Activated CD4-positive, alpha-beta T cell treated with anti-CD3 and anti-CD28 coated beads, Interleukin-2, amount 50 U/mL, for 24 hours (primary cell): Measurements from ENCODE around the gene FNDC11.
A peak's percentile ranks its signal among the peaks of the same experiment; 100 is the strongest.
"Not testable (repeated sequence)": the region's sequence is repeated elsewhere in the genome, so short reads cannot be mapped to it uniquely, and the experiment has no call there.

ENCODE experiments used
- DNase-seq, 2 donors: peaks; one replicate each; pipeline ENCODE4 v3.0.0-alpha.2; 2020; ENCODE audit warnings: low read depth in 1 of 2, low spot score in 1 of 2

FNDC11 gene

GRCh38 chr20:63553933-63554290 is at the start of gene FNDC11:
Gene FNDC11 (plus strand): TSS chr20:63554159. CDS start chr20:63555664, 1,505 bp downstream.
- no peak for DNase-seq

GRCh38 chr20:63504642-63505041 is 49.3 kb upstream of the FNDC11 start:
- DNase-seq: no peak

- DNase-seq: no peak
Observed at GRCh38 chr20:63505281-63505680, 48.7 kb upstream of the FNDC11 start.

- DNase-seq: no peak
Observed at GRCh38 chr20:63505723-63506122, 48.2 kb upstream of the FNDC11 start.

GRCh38 chr20:63507083-63507743 is 46.7 kb upstream of the FNDC11 start:
- DNase-seq: no peak

- DNase-seq: no peak
Observed at GRCh38 chr20:63508072-63508768, 45.7 kb upstream of the FNDC11 start.

- no peak for DNase-seq
Observed at GRCh38 chr20:63509088-63509564, 44.8 kb upstream of the FNDC11 start.

GRCh38 chr20:63513207-63513606 is 40.8 kb upstream of the FNDC11 start:
- no peak for DNase-seq

- DNase-seq: not testable (repeated sequence)
Observed at GRCh38 chr20:63514520-63514919, 39.4 kb upstream of the FNDC11 start.

- DNase-seq: no peak
Observed at GRCh38 chr20:63517376-63518309, 36.3 kb upstream of the FNDC11 start.

- DNase-seq: no peak
Observed at GRCh38 chr20:63518351-63518861, 35.6 kb upstream of the FNDC11 start.

- DNase-seq: no peak
Observed at GRCh38 chr20:63518946-63519667, 34.9 kb upstream of the FNDC11 start.

GRCh38 chr20:63519668-63520503 is 34.1 kb upstream of the FNDC11 start:
- DNase-seq: no peak

- peak; percentile 72 to 80 for DNase-seq
Observed at GRCh38 chr20:63520504-63520933, 33.4 kb upstream of the FNDC11 start, which contains the start of gene PPDPF. Gene PPDPF (plus strand): TSS chr20:63520765. CDS start chr20:63521309, 544 bp downstream.

- DNase-seq: peak in 1 of 2 donors; percentile 50
Observed at GRCh38 chr20:63520934-63521601, 32.9 kb upstream of the FNDC11 start.

- DNase-seq: no peak
Observed at GRCh38 chr20:63521602-63522001, 32.4 kb upstream of the FNDC11 start.

GRCh38 chr20:63522091-63522868 is 31.7 kb upstream of the FNDC11 start:
- no peak for DNase-seq

- no peak for DNase-seq
Observed at GRCh38 chr20:63522981-63523611, 30.9 kb upstream of the FNDC11 start.
